Hippocampal formation (tissue), 2 donors: ENCODE data around the gene ANKRD36B.
"Not testable (repeated sequence)": the region's sequence is repeated elsewhere in the genome, so short reads cannot be mapped to it uniquely, and the experiment has no call there.

Source experiments
- DNase-seq, 2 donors: peaks; one replicate each; lab custom pipeline; 2025; lab: John Stamatoyannopoulos, UW

Gene ANKRD36B

DNA sequence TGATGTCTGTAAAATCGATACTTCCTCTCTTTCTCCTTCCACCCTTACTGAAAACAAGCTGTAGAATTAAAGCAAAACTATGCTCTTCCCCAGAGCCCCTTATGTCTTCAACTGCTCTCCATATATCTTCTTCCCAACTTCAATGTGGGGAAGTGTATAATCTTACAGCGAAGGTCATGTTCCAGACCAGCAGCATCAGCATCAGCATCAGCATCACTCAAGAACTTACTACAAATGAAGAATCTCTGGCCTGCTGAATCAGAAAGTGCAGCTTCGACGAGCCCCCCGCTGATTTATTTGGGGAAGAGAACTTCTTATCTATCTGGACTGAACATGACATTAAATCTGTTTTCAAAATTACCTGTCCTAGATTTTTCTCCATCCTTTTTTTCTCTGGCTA lies 40.6 kb downstream of the ANKRD36B start:
- not testable (repeated sequence) for DNase-seq

DNA sequence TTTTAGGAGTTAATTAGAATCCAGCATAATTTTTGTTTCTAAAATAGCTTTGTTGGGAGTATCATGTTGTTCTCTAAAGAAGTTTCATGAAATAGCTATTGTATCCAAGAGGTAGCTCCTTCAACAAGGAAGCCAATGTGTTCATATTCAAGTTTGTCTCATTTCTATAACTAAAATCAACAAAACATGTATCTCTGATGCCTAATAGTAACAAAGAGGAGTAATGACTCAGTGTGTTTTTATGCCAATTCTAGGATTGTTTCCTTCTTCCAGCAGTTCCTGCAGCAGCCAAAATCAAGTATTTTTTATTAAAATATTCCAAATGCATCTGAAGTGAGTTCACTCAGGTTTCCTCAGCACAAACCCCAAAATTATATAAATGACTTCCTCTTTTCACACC lies 41.1 kb downstream of the ANKRD36B start:
- not testable (repeated sequence) for DNase-seq

DNA sequence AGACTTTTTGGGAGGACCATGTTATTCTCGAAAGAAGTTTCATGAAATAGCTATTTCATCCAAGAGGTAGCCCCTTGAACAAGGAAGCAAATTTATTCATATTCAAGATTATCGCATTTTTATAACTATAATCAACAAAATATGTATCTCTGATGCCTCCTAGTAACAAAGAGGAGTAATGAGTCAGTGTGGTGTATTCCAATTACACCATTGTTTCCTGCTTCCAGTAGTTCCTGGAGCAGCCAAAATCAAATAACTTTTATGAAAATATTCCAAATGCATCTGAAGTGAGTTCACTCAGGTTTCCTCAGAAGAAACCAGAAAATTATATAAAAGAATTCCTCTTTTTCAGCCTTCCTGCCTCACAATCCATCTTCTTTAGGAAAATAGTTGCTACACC lies 43.0 kb downstream of the ANKRD36B start:
- DNase-seq: no peak

DNA sequence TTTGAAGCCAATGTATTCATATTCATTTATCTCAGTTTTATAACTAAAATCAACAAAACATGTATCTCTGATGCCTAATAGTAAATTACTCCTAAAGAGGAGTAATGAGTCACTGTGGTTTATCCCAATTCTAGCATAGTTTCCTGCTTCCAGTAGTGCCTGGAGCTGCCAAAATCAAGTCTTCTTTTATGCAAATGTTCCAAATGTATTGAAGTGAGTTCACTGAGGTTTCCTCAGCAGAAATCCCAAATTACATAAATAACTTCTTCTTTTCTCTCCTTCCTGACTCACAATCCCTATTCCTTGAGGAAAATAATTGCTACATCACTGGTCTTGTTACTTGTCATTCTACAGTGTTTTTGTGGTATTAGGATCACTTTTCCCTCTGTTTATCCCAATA lies 44.8 kb downstream of the ANKRD36B start:
- DNase-seq: not testable (repeated sequence)

DNA sequence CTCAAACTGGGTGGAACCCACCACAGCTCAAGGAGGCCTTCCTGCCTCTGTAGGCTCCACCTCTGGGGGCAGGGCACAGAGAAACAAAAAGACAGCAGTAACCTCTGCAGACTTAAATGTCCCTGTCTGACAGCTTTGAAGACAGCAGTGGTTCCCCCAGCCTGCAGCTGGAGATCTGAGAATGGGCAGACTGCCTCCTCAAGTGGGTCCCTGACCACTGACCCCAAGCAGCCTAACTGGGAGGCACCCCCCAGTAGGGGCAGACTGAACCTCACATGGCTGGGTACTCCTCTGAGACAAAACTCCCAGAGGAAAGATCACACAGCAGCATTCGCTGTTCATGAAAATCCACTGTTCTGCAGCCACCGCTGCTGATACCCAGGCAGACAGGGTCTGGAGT lies 63.8 kb downstream of the ANKRD36B start:
- DNase-seq: not testable (repeated sequence)

DNA sequence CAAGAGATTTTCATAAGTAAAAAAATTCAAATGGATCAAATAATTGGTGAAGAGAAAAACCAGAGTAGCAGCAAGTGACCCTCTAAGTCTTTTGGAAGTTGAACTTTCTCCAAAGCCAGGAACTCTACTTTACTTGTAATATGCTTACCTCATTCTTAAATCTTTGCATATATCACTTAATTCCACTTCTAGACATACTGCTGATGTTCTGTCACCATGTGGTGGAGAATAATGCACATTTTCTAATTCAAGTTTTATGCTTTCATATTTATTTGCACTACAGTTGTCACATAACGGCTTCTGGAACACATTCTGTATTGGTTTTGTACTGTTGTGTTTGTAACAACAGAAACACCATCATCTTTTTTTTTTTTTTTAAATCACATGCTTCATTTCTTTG lies 65.9 kb downstream of the ANKRD36B start:
- DNase-seq: not testable (repeated sequence)

DNA sequence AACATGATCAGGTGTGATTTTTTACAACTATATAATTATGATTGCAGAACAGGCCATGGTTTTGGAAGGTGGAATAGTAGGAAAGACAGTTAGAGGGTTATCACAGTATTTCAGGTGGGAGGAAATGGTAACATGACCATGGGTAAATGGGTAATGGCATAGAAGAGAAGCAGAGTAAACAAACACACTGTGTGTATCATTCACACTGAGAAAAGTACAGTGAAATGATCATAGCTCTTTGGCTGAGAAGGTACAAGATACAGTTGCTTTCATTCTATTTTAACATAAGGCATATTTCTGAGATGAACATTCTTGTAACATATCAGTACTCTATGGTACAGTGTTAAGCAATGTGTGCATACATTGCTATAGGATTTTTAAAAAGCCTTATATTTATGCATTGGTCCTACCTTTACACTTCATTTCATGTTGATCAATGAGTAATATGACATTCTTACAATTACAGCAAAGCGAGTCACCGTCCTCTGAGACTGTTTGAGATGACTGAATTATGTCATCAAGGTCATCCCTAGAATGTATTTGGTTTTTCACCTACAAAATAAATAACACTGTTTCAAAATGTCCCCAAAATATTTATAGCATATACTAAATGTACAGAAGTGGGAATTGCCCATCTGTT lies 66.6 kb downstream of the ANKRD36B start:
- DNase-seq: not testable (repeated sequence)

DNA sequence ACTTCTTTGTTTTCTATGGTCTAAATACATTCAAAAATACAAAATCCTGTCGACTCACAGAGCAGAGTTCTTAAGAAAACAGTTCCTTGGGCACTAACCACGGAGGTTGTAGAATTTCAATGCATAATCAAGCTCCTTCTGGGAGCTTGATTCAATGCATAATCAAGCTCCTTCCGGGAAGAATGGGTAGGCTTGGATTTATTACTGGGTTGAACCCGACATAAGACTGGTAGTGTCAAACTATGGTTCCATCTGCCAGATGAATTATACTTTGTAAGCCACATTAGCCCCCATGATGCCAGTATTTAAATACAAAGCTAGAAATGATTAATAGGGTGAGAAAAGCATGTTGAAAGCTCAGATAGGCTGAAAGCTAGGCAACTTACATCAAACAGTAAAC lies 94.0 kb downstream of the ANKRD36B start:
- DNase-seq: not testable (repeated sequence)

DNA sequence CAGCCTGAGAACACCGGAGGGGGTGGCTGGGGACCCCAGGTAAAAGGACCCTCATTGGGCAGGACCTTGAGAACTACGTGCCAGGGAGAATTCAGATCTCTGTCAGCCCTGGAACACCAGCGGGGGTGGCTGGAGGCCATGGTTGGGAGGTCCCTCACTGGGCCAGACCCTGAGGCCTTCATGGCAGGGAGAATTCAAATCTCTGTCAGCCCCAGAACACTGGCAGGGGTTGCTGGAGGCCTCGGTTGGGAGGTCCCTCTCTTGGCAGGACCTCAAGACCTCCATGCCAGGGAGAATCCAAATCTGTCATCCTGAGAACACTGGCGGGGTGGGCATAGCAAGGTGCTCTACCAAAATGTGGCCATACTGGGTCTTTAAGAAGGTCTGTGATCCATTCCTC lies 99.5 kb downstream of the ANKRD36B start:
- DNase-seq: not testable (repeated sequence)
